Activated CD4-positive, alpha-beta T cell treated with anti-CD3 and anti-CD28 coated beads for 1 hour (primary cell): ENCODE results near the gene KATNB1.

ENCODE experiments used
- DNase-seq: peaks from one replicate; pipeline ENCODE4 v3.0.0-alpha.2; 2020

The KATNB1 gene, protein sequence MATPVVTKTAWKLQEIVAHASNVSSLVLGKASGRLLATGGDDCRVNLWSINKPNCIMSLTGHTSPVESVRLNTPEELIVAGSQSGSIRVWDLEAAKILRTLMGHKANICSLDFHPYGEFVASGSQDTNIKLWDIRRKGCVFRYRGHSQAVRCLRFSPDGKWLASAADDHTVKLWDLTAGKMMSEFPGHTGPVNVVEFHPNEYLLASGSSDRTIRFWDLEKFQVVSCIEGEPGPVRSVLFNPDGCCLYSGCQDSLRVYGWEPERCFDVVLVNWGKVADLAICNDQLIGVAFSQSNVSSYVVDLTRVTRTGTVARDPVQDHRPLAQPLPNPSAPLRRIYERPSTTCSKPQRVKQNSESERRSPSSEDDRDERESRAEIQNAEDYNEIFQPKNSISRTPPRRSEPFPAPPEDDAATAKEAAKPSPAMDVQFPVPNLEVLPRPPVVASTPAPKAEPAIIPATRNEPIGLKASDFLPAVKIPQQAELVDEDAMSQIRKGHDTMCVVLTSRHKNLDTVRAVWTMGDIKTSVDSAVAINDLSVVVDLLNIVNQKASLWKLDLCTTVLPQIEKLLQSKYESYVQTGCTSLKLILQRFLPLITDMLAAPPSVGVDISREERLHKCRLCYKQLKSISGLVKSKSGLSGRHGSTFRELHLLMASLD

GRCh38 chr16:57735755-57736418, at the start of gene KATNB1:
KATNB1 (plus strand) TSS chr16:57735770; CDS start chr16:57737244, 1,474 bp downstream.
- no peak for DNase-seq

DNA sequence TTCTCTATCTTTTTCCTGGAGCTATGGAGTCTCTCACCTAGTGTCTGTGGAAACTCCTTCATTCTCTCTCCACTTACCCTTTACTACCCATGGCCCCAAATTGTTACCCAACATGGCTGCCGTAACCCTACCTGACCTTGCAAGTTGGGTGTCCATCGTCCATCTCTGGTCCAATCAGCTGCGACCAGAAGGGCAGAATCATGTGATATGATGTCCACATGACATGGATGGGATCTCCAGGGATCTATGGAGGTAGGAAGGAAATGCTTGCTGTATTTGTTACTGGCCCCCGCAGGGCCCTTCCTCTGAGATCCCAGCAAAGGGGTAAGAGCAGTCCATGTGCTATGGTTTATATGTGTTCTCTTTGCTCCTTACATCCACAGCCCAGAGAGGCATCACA, 49.0 kb upstream of the KATNB1 start:
- no peak for DNase-seq

DNA sequence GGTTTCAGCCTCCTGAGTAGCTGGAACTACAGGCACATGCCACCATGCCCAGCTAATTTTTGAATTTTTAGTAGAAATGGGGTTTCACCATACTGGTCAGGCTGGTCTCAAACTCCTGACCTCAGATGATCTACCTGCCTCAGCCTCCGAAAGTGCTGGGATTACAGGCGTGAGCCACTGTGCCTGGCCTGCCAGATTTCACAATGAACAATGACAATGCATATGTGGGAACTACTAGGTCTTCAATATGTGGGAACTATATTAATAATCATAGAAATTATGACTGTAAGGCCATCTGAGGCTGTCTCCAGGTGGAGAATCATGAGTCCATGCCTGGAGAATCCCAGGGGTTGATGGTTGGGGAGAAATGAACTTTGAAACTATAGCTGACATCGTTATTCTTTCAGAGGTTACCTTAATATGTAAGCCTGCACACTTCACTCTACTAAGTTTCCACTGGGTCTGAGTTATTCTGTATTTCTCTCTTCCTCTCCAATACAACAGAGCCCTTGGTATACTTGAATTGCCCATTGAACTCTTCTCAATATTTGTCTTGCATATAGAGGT, 48.1 kb upstream of the KATNB1 start:
- DNase-seq = no peak

GRCh38 chr16:57688487-57688986, 47.0 kb upstream of the KATNB1 start:
- DNase-seq = no peak

DNA sequence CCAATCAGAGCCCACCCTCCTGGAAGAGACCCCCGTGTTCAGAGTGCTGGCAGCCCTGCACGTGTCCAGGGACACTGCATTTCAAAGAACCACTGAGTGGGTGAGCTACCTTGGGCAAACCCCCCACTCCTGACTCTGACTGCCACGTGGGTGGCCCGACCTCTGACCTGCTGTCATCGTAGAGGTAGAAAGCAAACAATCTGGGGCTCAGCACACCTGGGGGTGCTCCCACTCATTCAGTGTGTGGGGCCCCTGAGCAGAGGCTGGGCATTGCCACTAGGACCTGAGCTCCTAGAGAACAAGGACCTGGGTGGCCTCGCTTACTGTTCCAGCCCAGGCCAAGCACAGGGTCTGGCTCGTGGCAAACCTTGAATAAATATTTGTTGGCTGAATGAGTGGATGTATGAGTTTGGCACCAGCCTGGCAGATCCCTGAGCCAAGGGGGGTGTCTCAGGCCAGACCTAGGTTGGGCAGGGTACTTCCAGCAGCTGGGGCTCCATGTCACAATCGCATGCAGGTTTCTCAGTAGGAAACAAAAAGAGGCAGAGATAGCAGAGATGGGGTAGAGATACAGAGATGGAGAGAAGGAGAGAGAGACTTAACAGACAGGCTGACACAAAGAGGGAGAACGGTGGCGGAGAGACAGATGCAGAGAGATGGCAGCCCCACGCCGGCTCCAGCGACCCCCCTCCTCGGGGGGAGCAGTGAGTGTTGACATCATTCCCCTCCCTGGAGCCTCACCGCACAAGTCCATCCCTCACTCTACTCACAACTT, 46.4 kb upstream of the KATNB1 start:
- no peak for DNase-seq

- no peak for DNase-seq
Measured at GRCh38 chr16:57689762-57690558, 45.6 kb upstream of the KATNB1 start.

DNA sequence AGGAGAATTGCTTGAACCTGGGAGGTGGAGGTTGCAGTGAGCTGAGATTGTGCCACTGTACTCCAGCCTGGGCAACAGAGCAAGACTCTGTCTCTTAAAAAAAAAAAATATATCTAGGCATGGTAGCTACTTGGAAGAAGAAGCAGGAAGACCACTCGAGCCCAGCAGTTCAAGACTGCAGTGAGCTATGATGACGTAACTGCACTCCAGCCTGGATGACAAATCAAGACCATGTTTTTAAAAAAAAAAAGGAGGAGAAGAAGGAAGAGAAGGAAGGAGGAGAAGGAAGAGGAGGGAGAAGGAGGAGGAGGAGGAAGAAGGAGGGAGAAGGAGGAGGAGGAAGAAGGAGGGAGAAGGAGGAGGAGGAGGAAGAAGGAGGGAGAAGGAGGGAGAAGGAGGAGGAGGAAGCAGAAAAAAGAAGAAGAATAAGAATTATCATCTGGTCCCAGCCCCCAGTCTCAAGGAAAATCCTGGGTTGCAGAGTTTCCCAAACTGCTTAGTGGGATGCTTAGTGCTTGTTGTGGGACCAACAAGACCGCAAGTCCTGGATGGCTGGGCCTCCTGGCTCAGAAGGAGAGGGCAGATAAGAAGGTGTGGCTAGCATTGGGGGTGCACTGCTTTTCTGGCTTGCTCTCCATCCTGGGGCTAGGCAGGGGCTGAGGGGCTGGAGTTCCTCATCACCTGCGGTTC, 44.6 kb upstream of the KATNB1 start:
- DNase-seq = no peak

DNA sequence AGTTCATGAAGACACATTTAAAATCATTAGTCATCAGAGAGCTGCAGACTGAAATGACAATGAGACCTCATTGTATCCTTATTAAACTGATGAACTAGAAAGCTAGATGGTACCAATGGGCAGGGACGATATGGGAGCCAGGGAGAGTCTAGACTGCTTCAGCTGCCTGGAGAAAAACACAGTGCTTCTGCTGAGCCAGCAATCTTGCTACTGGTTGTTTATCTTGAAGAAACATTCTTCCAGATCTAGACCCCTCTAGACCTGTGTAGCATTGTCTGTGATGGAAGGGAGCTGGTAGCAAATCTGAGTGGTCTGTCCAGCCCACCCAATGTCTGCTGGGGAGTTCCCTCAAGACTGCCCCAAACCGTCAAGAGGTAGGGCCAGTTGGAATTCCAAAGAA, 42.9 kb upstream of the KATNB1 start:
- DNase-seq = no peak

DNA sequence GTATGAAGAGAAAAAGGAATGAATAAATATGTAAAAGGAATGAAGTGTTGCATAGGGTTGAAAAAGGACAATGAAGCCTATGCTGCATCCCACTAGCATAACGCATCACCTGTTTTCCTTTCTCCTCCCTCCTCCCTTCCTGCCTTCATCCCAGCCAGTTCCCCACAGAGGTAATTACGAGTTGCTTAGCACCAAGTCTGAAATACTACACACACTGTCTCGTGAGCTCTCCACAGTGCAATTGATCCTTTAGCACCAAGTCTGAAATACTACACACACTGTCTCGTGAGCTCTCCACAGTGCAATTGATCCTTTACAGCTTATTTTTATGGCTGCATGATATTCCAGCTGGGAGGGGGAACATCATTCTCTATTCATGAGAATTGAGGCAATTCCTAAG, 42.0 kb upstream of the KATNB1 start:
- no peak for DNase-seq

GRCh38 chr16:57694231-57694724, 41.3 kb upstream of the KATNB1 start:
- no peak for DNase-seq

DNA sequence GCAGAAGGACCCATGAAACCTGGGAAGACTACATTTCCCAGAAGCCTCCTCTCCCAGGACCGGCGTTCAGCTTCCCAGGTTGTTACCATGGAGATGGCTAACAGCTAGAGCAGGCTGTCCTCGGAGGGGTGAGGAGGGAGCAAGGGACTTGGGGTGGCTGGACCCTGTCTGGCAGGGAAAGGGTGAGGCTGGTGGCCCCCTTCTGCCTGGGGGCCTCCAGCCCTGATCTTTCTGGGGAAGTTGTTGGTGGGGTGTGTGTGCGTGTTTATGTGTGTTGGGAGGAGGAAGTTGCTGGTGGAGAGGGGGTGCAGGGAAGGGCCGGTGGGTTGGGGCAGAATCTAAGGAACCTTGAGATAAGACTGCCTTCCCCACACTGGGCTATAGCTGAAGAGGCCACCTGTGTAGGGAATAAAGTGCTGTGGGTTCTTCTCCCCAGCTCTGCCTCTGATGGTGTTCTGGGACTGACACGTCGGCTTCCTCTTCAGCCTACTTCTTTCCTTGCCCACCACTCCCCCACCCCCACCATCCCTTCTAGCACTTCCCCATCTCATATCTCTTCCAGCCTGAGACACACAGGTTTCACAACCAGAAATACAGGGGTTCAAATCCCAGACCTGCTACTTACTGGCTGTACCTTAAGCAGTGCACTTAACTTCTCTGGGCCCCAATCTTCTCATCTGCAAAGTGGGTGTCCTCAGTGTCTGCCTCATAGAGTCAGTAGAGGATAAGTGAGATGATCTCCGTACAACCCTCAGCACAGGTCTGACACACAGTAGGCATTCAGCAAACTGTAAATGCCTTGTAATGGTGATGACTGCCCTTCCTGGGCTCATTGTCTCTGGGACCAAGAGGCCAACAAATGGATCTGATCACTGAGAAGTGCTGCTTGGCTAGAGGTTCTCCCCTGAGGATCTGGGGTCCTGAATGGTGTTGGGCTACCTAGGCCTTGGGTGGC, 40.6 kb upstream of the KATNB1 start, which contains the start of gene DRC7:
TSS of gene DRC7 (plus strand) at position 82 of the 955 bp plus-strand sequence. CDS start 3,144 bp downstream, outside the sequence.
- DNase-seq = no peak

- DNase-seq = no peak
Measured at GRCh38 chr16:57695680-57696069, 39.9 kb upstream of the KATNB1 start.

- no peak for DNase-seq
Measured at GRCh38 chr16:57696240-57696639, 39.3 kb upstream of the KATNB1 start.

GRCh38 chr16:57697896-57698537, 37.6 kb upstream of the KATNB1 start:
- no peak for DNase-seq

DNA sequence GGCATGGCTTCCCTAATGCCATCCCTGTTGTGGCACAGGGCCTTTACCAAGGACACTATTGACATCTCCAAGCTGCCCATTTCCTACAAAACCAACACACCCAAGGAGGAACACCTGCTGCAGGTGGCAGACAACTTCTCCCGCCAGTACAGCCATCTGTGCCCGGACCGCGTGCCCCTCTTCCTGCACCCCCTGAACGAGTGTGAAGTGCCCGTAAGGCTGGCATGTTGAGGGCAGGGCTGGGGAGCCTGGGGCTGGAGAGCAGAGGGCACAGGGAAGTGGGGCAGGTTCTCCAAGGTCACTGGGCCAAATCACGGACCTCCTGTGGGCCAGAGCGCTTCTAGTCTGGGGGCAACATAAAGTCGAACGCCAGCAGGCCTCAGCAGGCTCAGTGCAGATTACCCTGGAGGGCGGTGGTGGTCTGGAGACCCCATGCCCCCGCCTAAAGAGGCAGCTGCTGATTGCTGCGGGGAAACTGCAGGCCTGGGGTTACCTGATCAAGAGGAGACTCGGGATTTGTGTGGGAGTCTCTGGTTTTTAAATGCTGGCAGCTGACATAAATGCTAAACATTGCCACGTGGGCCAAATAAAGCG, 36.7 kb upstream of the KATNB1 start:
- no peak for DNase-seq

GRCh38 chr16:57699481-57699880, 36.1 kb upstream of the KATNB1 start:
- DNase-seq = no peak

DNA sequence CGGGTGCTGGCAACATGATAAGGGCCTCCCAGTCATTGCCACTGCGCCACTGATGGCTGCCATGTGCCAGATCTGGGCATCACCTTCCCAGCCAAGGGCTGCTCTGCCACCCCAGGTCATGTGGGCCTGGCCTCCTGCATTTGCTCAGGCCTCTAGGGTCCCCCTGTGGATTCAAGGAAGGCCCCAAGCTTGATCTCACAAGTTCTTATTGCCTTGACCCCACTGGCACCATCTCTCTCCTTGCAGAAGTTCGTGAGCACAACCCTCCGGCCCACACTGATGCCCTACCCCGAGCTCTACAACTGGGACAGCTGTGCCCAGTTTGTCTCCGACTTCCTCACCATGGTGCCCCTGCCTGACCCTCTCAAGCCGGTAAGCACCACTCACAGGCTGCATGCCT, 35.7 kb upstream of the KATNB1 start:
- no peak for DNase-seq

DNA sequence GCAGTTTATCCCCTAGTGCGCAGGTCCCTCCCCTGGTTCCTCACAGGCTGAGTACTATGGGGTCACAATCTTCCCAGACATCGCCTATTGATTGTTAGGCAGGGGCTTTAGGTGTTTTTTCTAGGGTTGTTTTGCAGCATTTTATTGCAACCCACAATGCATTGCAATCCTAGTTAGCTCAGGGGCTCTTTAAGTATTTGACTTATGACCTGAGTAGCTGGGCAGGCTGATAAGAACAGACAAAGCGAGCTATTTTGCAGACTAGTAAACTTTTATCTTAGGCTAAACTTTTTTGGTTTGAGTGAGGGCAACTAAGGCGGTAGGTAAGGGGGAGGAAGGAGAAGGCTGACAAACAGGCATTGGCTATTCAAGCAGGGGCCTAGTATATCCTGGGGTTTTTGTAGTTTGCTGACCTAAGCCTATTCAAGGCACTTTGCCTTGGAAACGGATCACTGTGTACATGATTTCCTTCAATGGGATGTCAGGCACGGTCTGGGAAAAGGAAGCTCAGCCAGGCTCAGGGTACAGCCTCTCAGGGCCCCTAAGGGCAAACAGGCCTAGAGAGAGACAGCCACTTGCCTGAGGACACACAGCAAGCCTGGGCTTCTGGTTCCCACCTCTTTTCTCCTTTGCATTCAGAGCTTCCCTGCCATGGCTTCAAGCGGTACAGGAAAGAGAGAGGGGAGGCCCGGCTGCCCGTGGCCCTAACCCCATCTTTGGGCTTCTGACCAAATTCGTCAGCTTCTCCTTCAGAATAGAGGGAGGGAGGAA, 34.6 kb upstream of the KATNB1 start:
- no peak for DNase-seq
